DOHH2 (cell line): ENCODE measurements around the gene ITLN1.
"Not testable (repeated sequence)": the region's sequence is repeated elsewhere in the genome, so short reads cannot be mapped to it uniquely, and the experiment has no call there.

Source experiments
- CTCF ChIP-seq: fragments of 200-600 bp; sonication (generic); IDR thresholded peaks from one replicate; pipeline ENCODE4 v1.5.1; 2014; ENCODE audit warnings: antibody characterized with exemption, mild to moderate bottlenecking, low read depth, low read length; ENCODE audit not compliant: poor library complexity, severe bottlenecking
- EZH2phosphoT487 ChIP-seq: fragments of 200-600 bp; sonication (generic); IDR thresholded peaks from 2 replicates; pipeline ENCODE4 v1.6.1; 2017; ENCODE audit warnings: borderline replicate concordance, mild to moderate bottlenecking, antibody characterized with exemption, low read length, moderate library complexity, mixed read lengths

- TF ChIP-seq EZH2phosphoT487, CTCF: not testable (repeated sequence)
Measured at GRCh38 chr1:160900683-160901082, 15.7 kb upstream of the ITLN1 start.
